GM18868 (cell line): ENCODE data around the gene CDH4.

ENCODE experiments used
- ATAC-seq: cut with Tn5 transposase; IDR thresholded peaks from one replicate; pipeline ENCODE4 v1.9.1; 2021; ENCODE audit warnings: mild to moderate bottlenecking, moderate library complexity; ENCODE audit not compliant: unreplicated experiment

CDH4 gene

GRCh38 chr20:61693055-61693600, 441.1 kb downstream of the CDH4 start:
- ATAC-seq: no peak

- ATAC-seq: no peak
Observed at GRCh38 chr20:61694682-61695081, 442.6 kb downstream of the CDH4 start.

- no peak for ATAC-seq
Observed at GRCh38 chr20:61695741-61696140, 443.7 kb downstream of the CDH4 start.

GRCh38 chr20:61696181-61696735, 444.2 kb downstream of the CDH4 start:
- ATAC-seq: no peak

- ATAC-seq: no peak
Observed at GRCh38 chr20:61697666-61698597, 445.9 kb downstream of the CDH4 start.

- no peak for ATAC-seq
Observed at GRCh38 chr20:61698598-61699494, 446.8 kb downstream of the CDH4 start.

- ATAC-seq: no peak
Observed at GRCh38 chr20:61699495-61700374, 447.7 kb downstream of the CDH4 start.

- no peak for ATAC-seq
Observed at GRCh38 chr20:61700595-61701140, 448.6 kb downstream of the CDH4 start.

GRCh38 chr20:61701401-61701800, 449.3 kb downstream of the CDH4 start:
- ATAC-seq: no peak

GRCh38 chr20:61701802-61702201, 449.7 kb downstream of the CDH4 start:
- ATAC-seq: no peak

- no peak for ATAC-seq
Observed at GRCh38 chr20:61702246-61702645, 450.2 kb downstream of the CDH4 start.

- ATAC-seq: no peak
Observed at GRCh38 chr20:61704661-61705060, 452.6 kb downstream of the CDH4 start.

GRCh38 chr20:61705386-61706258, 453.6 kb downstream of the CDH4 start:
- no peak for ATAC-seq

GRCh38 chr20:61706259-61706961, 454.3 kb downstream of the CDH4 start:
- ATAC-seq: no peak

- ATAC-seq: no peak
Observed at GRCh38 chr20:61708891-61709290, 456.8 kb downstream of the CDH4 start.

GRCh38 chr20:61710108-61710507, 458.0 kb downstream of the CDH4 start:
- no peak for ATAC-seq

- no peak for ATAC-seq
Observed at GRCh38 chr20:61712688-61713087, 460.6 kb downstream of the CDH4 start.

GRCh38 chr20:61718361-61719005, 466.4 kb downstream of the CDH4 start:
- no peak for ATAC-seq
